ENCODE measurements around the gene TRIM37. TPM values are rescaled to one million over a fixed set of nuclear protein-coding genes. Genes with fewer than 3 reads are reported as not detected.

Gene TRIM37
- 61.9 TPM for polyA plus RNA-seq (2013, experiment 1 of 4)
- polyA plus RNA-seq (2013, experiment 2 of 4): 59.5 TPM
- 47.8 TPM for polyA plus RNA-seq (2013, experiment 3 of 4)
- polyA plus RNA-seq (2013, experiment 4 of 4): 47.2 TPM

- no peaks in the 10 kb centered on the region for H3K27me3 ChIP-seq (ENCODE audit: control insufficient read depth, insufficient read depth, low read length, poor library complexity, severe bottlenecking)
- H3K36me3 ChIP-seq (ENCODE audit: control insufficient read depth, insufficient read depth, low read length): no peaks in the 10 kb centered on the region
- H3K27ac ChIP-seq (ENCODE audit: insufficient read depth, low read depth, low read length, poor library complexity, severe bottlenecking): peak within 1 kb of the TSS; percentile 85
- 0 to 1% methylated on average over 89 of the region's 89 CpGs for WGBS, 2 experiments
- H3K4me1 ChIP-seq (ENCODE audit: control insufficient read depth, insufficient read depth, low read length): no peaks in the 10 kb centered on the region
- H3K9me3 ChIP-seq (ENCODE audit: control insufficient read depth, low read length): no peaks in the 10 kb centered on the region
- H3K4me3 ChIP-seq (ENCODE audit: insufficient read depth, low read depth, low read length): peak within 1 kb of the TSS; percentile 91
These were observed at the start of gene TRIM37 for GRCh38 chr17:59106463-59107305. TRIM37 (minus strand) TSS chr17:59106880; CDS start chr17:59106461, 419 bp downstream.

- peak within 1 kb of the TSS; percentile 99 for H3K27ac ChIP-seq (ENCODE audit: insufficient read depth, low read depth, low read length, poor library complexity, severe bottlenecking)
- H3K36me3 ChIP-seq (ENCODE audit: control insufficient read depth, insufficient read depth, low read length): peaks cover 2% of the 10 kb centered on the region
- 1 to 2% methylated on average over 25 of the region's 25 CpGs for WGBS, 2 experiments
- no peaks in the 10 kb centered on the region for H3K9me3 ChIP-seq (ENCODE audit: control insufficient read depth, low read length)
- peaks cover 11% of the 10 kb centered on the region for H3K4me1 ChIP-seq (ENCODE audit: control insufficient read depth, insufficient read depth, low read length)
- no peaks in the 10 kb centered on the region for H3K27me3 ChIP-seq (ENCODE audit: control insufficient read depth, insufficient read depth, low read length, poor library complexity, severe bottlenecking)
- peak within 1 kb of the TSS; percentile 70 for H3K4me3 ChIP-seq (ENCODE audit: insufficient read depth, low read depth, low read length)
These were observed 48.9 kb upstream of the TRIM37 start, which contains the start of gene PRR11 for GRCh38 chr17:59155439-59156177. PRR11 (plus strand) TSS chr17:59155746; CDS start chr17:59169753, 14,007 bp downstream.

- peaks cover 11% of the 10 kb centered on the region for H3K4me1 ChIP-seq (ENCODE audit: control insufficient read depth, insufficient read depth, low read length)
- WGBS, 2 experiments: 0% methylated on average over 39 of the region's 39 CpGs
- H3K9me3 ChIP-seq (ENCODE audit: control insufficient read depth, low read length): no peaks in the 10 kb centered on the region
- H3K4me3 ChIP-seq (ENCODE audit: insufficient read depth, low read depth, low read length): peak within 1 kb of the TSS; percentile 70
- peak within 1 kb of the TSS; percentile 99 for H3K27ac ChIP-seq (ENCODE audit: insufficient read depth, low read depth, low read length, poor library complexity, severe bottlenecking)
- H3K27me3 ChIP-seq (ENCODE audit: control insufficient read depth, insufficient read depth, low read length, poor library complexity, severe bottlenecking): no peaks in the 10 kb centered on the region
- no peaks in the 10 kb centered on the region for H3K36me3 ChIP-seq (ENCODE audit: control insufficient read depth, insufficient read depth, low read length)
These were observed 48.2 kb upstream of the TRIM37 start, which contains the start of gene SKA2 for GRCh38 chr17:59154721-59155438. SKA2 (minus strand) TSS chr17:59155186; CDS start chr17:59155163, 23 bp downstream.

- no peaks in the 10 kb centered on the region for H3K27me3 ChIP-seq (ENCODE audit: control insufficient read depth, insufficient read depth, low read length, poor library complexity, severe bottlenecking)
- H3K4me1 ChIP-seq (ENCODE audit: control insufficient read depth, insufficient read depth, low read length): peaks cover 11% of the 10 kb centered on the region
- 0% methylated on average over 25 of the region's 25 CpGs for WGBS, 2 experiments
- no peaks in the 10 kb centered on the region for H3K9me3 ChIP-seq (ENCODE audit: control insufficient read depth, low read length)
- H3K36me3 ChIP-seq (ENCODE audit: control insufficient read depth, insufficient read depth, low read length): no peaks in the 10 kb centered on the region
- H3K4me3 ChIP-seq (ENCODE audit: insufficient read depth, low read depth, low read length): peak overlapping the region; percentile 70
- peak overlapping the region; percentile 99 for H3K27ac ChIP-seq (ENCODE audit: insufficient read depth, low read depth, low read length, poor library complexity, severe bottlenecking)
These were observed 47.6 kb upstream of the TRIM37 start for GRCh38 chr17:59154292-59154720.

- Histone ChIP-seq H3K9me3 (ENCODE audit: control insufficient read depth, low read length) (no peaks in the 10 kb centered on the region), H3K27ac (ENCODE audit: insufficient read depth, low read depth, low read length, poor library complexity, severe bottlenecking) (no peak overlapping the region), H3K36me3 (ENCODE audit: control insufficient read depth, insufficient read depth, low read length) (no peaks in the 10 kb centered on the region), H3K4me3 (ENCODE audit: insufficient read depth, low read depth, low read length) (peak overlapping the region; percentile 70), H3K4me1 (ENCODE audit: control insufficient read depth, insufficient read depth, low read length) (peaks cover 11% of the 10 kb centered on the region), H3K27me3 (ENCODE audit: control insufficient read depth, insufficient read depth, low read length, poor library complexity, severe bottlenecking) (no peaks in the 10 kb centered on the region)
- 75% methylated on average over 1 of the region's 1 CpG; no CpG with 5 or more reads in 1 of the 2 experiments for WGBS, 2 experiments
These were observed 46.2 kb upstream of the TRIM37 start for GRCh38 chr17:59152925-59153324.

- Histone ChIP-seq H3K36me3 (ENCODE audit: control insufficient read depth, insufficient read depth, low read length) (no peaks in the 10 kb centered on the region), H3K4me1 (ENCODE audit: control insufficient read depth, insufficient read depth, low read length) (peaks cover 11% of the 10 kb centered on the region), H3K27ac (ENCODE audit: insufficient read depth, low read depth, low read length, poor library complexity, severe bottlenecking) (no peak overlapping the region), H3K9me3 (ENCODE audit: control insufficient read depth, low read length) (no peaks in the 10 kb centered on the region), H3K27me3 (ENCODE audit: control insufficient read depth, insufficient read depth, low read length, poor library complexity, severe bottlenecking) (no peaks in the 10 kb centered on the region), H3K4me3 (ENCODE audit: insufficient read depth, low read depth, low read length) (peak overlapping the region; percentile 70)
- WGBS, 2 experiments: 100% methylated on average over 1 of the region's 1 CpG; no CpG with 5 or more reads in 1 of the 2 experiments
These were observed 44.9 kb upstream of the TRIM37 start for GRCh38 chr17:59151591-59151990.

GRCh38 chr17:59151006-59151405 is 44.3 kb upstream of the TRIM37 start:
- WGBS, 2 experiments: 89 to 95% methylated on average over 3 to 5 of the region's 5 CpGs
- no peaks in the 10 kb centered on the region for H3K36me3 ChIP-seq (ENCODE audit: control insufficient read depth, insufficient read depth, low read length)
- no peak overlapping the region for H3K4me3 ChIP-seq (ENCODE audit: insufficient read depth, low read depth, low read length)

GRCh38 chr17:59149841-59150511 is 43.3 kb upstream of the TRIM37 start:
- Histone ChIP-seq H3K27me3 (ENCODE audit: control insufficient read depth, insufficient read depth, low read length, poor library complexity, severe bottlenecking) (no peaks in the 10 kb centered on the region), H3K36me3 (ENCODE audit: control insufficient read depth, insufficient read depth, low read length) (no peaks in the 10 kb centered on the region), H3K4me1 (ENCODE audit: control insufficient read depth, insufficient read depth, low read length) (peaks cover 11% of the 10 kb centered on the region), H3K9me3 (ENCODE audit: control insufficient read depth, low read length) (no peaks in the 10 kb centered on the region), H3K27ac (ENCODE audit: insufficient read depth, low read depth, low read length, poor library complexity, severe bottlenecking) (no peak overlapping the region), H3K4me3 (ENCODE audit: insufficient read depth, low read depth, low read length) (no peak overlapping the region)
- WGBS, 2 experiments: 95 to 98% methylated on average over 4 of the region's 5 CpGs

More at GRCh38 chr17:59151006-59151405, 44.3 kb upstream of the TRIM37 start:
- Histone ChIP-seq H3K27me3 (ENCODE audit: control insufficient read depth, insufficient read depth, low read length, poor library complexity, severe bottlenecking) (no peaks in the 10 kb centered on the region), H3K27ac (ENCODE audit: insufficient read depth, low read depth, low read length, poor library complexity, severe bottlenecking) (no peak overlapping the region), H3K9me3 (ENCODE audit: control insufficient read depth, low read length) (no peaks in the 10 kb centered on the region), H3K4me1 (ENCODE audit: control insufficient read depth, insufficient read depth, low read length) (peaks cover 11% of the 10 kb centered on the region)

GRCh38 chr17:59149051-59149450 is 42.4 kb upstream of the TRIM37 start:
- peaks cover 11% of the 10 kb centered on the region for H3K4me1 ChIP-seq (ENCODE audit: control insufficient read depth, insufficient read depth, low read length)
- no peaks in the 10 kb centered on the region for H3K9me3 ChIP-seq (ENCODE audit: control insufficient read depth, low read length)
- no peak overlapping the region for H3K27ac ChIP-seq (ENCODE audit: insufficient read depth, low read depth, low read length, poor library complexity, severe bottlenecking)
- H3K27me3 ChIP-seq (ENCODE audit: control insufficient read depth, insufficient read depth, low read length, poor library complexity, severe bottlenecking): no peaks in the 10 kb centered on the region
- H3K4me3 ChIP-seq (ENCODE audit: insufficient read depth, low read depth, low read length): no peak overlapping the region
- WGBS, 2 experiments: 95 to 96% methylated on average over 2 of the region's 2 CpGs
- no peaks in the 10 kb centered on the region for H3K36me3 ChIP-seq (ENCODE audit: control insufficient read depth, insufficient read depth, low read length)
